ENCODE data around the gene NKIRAS2. TPM values are rescaled to one million over a fixed set of nuclear protein-coding genes. Genes with fewer than 3 reads are reported as not detected.

NKIRAS2 gene
- total RNA-seq, 1 experiment from 2014 or later = 36.9 TPM

DNA sequence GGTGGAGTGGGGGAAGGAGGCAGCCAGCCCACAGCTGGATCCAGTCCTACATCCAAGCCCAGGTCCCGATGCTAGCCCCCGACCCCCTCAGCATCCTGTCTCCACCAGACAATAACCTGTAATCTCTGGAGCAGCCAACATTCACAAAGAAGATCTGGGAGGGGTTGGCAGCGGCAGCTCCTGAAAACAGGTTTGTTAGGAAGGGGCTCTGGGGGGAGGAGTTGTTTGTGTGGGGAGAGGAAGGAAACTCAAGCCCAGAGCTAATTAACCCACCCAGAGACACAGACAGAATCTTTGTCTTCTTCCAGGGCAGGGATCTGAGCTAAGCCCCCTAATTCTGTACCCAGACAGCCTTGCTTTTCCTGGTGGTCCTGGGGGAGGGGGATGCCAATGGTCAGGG is 35.1 kb downstream of the NKIRAS2 start:
- no peak for DNase-seq (ENCODE audit: low spot score)

- DNase-seq (ENCODE audit: low spot score) = no peak
These were observed 35.6 kb downstream of the NKIRAS2 start for GRCh38 chr17:42055496-42055895.

GRCh38 chr17:42056635-42057034 is 36.7 kb downstream of the NKIRAS2 start:
- DNase-seq (ENCODE audit: low spot score) = no peak

GRCh38 chr17:42058063-42058462 is 38.2 kb downstream of the NKIRAS2 start:
- DNase-seq (ENCODE audit: low spot score) = no peak

DNA sequence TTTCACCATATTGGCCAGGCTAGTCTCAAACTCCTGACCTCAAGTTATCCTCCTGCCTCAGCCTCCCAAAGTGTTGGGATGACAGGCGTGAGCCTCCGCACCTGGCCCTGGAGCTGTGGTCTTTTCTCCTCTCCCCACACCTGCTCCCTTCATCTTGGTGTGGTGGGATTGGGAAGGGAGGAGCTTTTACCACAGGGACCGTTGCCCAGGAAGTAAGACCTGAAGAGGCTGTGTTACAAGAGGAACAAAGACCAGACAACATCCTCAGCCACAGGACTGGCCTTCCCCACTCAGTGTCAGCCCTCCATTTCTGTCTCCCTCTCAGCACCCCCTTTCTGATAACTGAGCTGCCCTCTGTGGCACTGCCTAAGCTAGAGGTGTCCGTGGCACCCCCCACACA is 39.9 kb downstream of the NKIRAS2 start:
- DNase-seq (ENCODE audit: low spot score) = no peak

- DNase-seq (ENCODE audit: low spot score) = no peak
These were observed 40.3 kb downstream of the NKIRAS2 start for GRCh38 chr17:42060231-42060630.

DNA sequence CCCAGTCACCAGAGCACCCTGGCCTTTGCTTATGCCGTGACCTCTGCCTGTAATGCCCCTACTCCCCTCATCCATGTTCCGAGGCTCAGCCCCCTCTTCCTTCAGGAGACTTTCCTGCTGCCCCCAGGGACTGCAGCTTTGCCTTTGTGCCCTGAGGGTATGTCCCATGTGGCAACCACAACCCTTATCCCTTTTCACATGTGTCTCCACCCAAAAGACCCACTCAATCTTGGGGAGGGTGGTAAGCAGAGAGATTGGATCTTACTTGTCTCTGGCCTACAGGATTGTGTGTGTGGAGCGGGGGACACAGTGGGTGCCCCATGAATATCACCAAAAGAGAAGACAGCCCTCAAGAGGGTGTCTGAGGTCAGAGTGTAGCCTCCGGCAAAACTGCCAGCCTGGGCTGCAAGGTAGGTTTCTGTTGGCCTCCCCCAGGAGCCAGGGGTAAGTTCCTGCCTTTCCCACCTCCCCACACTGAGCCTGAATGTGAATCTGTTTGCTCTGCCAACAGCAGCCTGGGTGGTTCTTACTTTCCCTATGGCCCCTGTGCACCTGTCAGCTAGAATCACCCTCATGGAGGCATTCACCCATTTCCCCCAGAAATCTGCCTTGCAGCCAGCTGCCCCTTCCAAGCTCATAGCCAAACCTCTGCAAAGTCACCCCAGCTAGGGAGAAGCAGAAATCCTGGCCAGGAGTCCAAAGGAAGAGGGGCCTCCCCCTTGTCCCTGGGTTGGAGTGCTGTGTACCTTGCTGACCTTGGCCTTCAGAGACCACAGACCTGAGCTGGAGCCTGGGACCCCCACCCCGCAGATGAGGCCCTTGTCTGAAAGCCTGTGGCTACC is 42.0 kb downstream of the NKIRAS2 start:
- DNase-seq (ENCODE audit: low spot score) = no peak

DNA sequence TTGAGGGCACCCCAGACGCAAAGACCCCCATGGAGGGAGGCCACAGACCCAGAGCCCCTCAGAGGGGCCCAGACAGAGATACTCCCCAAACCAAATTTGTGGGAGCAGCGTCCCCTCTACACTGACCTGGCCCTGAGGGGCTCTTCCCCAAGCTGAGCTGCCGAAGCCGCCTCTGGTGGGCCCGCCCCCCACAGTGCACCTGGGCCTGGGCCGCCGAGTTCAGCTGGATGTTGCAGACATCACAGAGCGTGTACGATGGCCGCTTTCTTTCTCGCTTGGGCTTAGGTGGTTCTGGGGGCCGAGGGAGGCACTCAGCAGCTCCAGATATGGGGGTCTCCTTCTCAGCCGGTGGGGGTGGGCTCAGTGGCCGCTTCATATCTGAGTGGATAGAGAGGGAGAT is 42.8 kb downstream of the NKIRAS2 start:
- DNase-seq (ENCODE audit: low spot score) = no peak

GRCh38 chr17:42065201-42065600 is 45.3 kb downstream of the NKIRAS2 start:
- DNase-seq (ENCODE audit: low spot score) = no peak

DNA sequence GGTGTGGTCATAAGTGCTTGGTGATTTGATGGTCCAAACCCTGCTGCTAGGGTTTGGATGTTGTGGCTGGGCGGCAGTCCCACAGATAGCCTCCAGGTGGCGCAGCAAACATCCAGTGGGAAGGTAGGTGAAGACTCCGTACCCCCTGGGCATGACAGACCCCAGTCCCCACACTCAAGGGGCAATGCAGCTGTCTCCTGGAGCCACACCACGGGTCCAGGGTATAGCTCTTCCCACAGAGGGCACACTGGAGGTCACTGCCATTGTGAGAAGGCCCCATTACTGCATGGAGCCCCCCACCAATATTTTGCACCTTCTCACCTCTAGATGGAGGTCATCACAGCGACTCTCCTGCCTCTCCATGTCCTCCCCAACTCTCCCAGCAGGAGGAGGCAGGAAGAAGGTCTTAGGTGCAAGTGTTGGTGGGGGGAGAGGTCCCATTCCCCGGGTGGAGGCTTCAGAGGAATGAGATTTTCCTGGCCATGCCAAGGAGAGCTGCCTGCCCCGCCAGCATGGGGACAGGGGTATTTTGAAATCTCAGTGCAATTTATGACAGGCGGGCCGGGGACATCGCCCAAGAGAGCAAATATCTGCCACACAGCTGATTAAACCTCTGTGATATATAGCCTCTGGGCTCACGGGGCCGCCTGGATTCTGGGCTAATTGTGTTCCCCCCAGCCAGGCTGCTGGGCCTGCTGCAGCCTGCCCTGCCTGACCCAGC is 47.6 kb downstream of the NKIRAS2 start:
- DNase-seq (ENCODE audit: low spot score) = peak; percentile 34

- no peak for DNase-seq (ENCODE audit: low spot score)
These were observed 49.1 kb downstream of the NKIRAS2 start for GRCh38 chr17:42068979-42069378.

DNA sequence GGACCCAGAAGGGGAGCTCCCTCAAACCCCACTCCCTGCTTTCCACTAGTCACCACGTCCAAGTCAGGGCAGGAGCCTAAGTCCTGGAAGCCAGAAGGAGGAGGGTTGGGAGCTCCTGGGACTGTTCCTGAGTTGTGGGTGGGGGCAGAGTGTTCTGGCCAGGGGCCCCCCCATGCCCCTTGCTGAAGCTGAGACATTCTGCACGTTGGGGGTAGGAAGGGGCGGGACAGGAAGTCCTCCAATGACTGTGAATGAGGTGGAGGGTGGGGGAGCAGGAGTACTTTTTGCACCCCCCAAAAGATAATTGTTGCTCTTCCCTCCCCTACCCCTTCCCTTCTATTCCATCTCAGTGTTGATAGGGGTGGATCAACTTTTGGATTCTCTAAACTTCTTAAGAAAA is 51.9 kb downstream of the NKIRAS2 start:
- no peak for DNase-seq (ENCODE audit: low spot score)

- no peak for DNase-seq (ENCODE audit: low spot score)
These were observed 52.7 kb downstream of the NKIRAS2 start for GRCh38 chr17:42072323-42073187.

Other genes with a start within 250 kb of the NKIRAS2 start
- 5.5 and 5.9 TPM in 2 replicates for gene JUP, start 233.4 kb upstream of the NKIRAS2 start, total RNA-seq (2014; rRNA removed; shearing (Covaris generic))
- 53.6 and 57.5 TPM in 2 replicates for gene P3H4, start 208.1 kb upstream of the NKIRAS2 start, total RNA-seq (2014; rRNA removed; shearing (Covaris generic))
- 90.7 and 91.9 TPM in 2 replicates for gene FKBP10, start 207.1 kb upstream of the NKIRAS2 start, total RNA-seq (2014; rRNA removed; shearing (Covaris generic))
- 86.8 and 88.0 TPM in 2 replicates for gene NT5C3B, start 183.9 kb upstream of the NKIRAS2 start, total RNA-seq (2014; rRNA removed; shearing (Covaris generic))
- not detected in 2 replicates for gene KLHL10, start 182.3 kb upstream of the NKIRAS2 start, total RNA-seq (2014; rRNA removed; shearing (Covaris generic))
- gene KLHL11, start 154.7 kb upstream of the NKIRAS2 start, total RNA-seq (2014; rRNA removed; shearing (Covaris generic)) = 14.2 and 14.3 TPM in 2 replicates
- 98.9 and 101 TPM in 2 replicates for gene ACLY, start 101.1 kb upstream of the NKIRAS2 start, total RNA-seq (2014; rRNA removed; shearing (Covaris generic))
- 1.2 and 1.4 TPM in 2 replicates for gene ODAD4, start 89.5 kb upstream of the NKIRAS2 start, total RNA-seq (2014; rRNA removed; shearing (Covaris generic))
- gene CNP, start 53.3 kb upstream of the NKIRAS2 start, total RNA-seq (2014; rRNA removed; shearing (Covaris generic)) = 47.5 and 64.8 TPM in 2 replicates
- gene DNAJC7, start 2.7 kb upstream of the NKIRAS2 start, total RNA-seq (2014; rRNA removed; shearing (Covaris generic)) = 86.7 and 109 TPM in 2 replicates
- 0.19 and 0.62 TPM in 2 replicates for gene C17orf113, start 30.5 kb downstream of the NKIRAS2 start, total RNA-seq (2014; rRNA removed; shearing (Covaris generic))
- gene ZNF385C, start 78.4 kb downstream of the NKIRAS2 start, total RNA-seq (2014; rRNA removed; shearing (Covaris generic)) = 0.04 TPM in 1 of 2 replicates, not detected in the other
- 7.5 and 7.7 TPM in 2 replicates for gene DHX58, start 92.6 kb downstream of the NKIRAS2 start, total RNA-seq (2014; rRNA removed; shearing (Covaris generic))
- 7.5 and 16.7 TPM in 2 replicates for gene KAT2A, start 101.3 kb downstream of the NKIRAS2 start, total RNA-seq (2014; rRNA removed; shearing (Covaris generic))
- gene HSPB9, start 102.7 kb downstream of the NKIRAS2 start, total RNA-seq (2014; rRNA removed; shearing (Covaris generic)) = not detected in 2 replicates
- 67.3 and 79.9 TPM in 2 replicates for gene RAB5C, start 134.9 kb downstream of the NKIRAS2 start, total RNA-seq (2014; rRNA removed; shearing (Covaris generic))
- 0.06 TPM in 1 of 2 replicates, not detected in the other for gene KCNH4, start 161.1 kb downstream of the NKIRAS2 start, total RNA-seq (2014; rRNA removed; shearing (Covaris generic))
- gene HCRT, start 165.4 kb downstream of the NKIRAS2 start, total RNA-seq (2014; rRNA removed; shearing (Covaris generic)) = not detected in 2 replicates
- 1.5 and 1.9 TPM in 2 replicates for gene GHDC, start 174.4 kb downstream of the NKIRAS2 start, total RNA-seq (2014; rRNA removed; shearing (Covaris generic))

All from H4 (cell line).